G401 (cell line): ENCODE results near the gene CARM1. TPM values are rescaled to one million over a fixed set of nuclear protein-coding genes. Genes with fewer than 3 reads are reported as not detected.
A peak's percentile ranks its signal among the peaks of the same experiment; 100 is the strongest.

Experiments used
- DNase-seq: peaks from one replicate; pipeline ENCODE4 v3.0.0-alpha.2; 2015; ENCODE audit warnings: low spot score
- in situ Hi-C: cut with HindIII; loops from 2 replicates; pipeline ENCODE4 v1.10.0; 2016; ENCODE audit warnings: low sequenced_read_pairs, mixed read lengths
- total RNA-seq: library from RNA; depleted of rRNA; stranded (reverse); fragments of >200 nt; shearing (Covaris generic); gene quantifications from 2 replicates; pipeline ENCODE4 v1.2.3, GENCODE V29; 2014

Gene CARM1
- total RNA-seq, 1 experiment from 2014 or later = 41.8 TPM

DNA sequence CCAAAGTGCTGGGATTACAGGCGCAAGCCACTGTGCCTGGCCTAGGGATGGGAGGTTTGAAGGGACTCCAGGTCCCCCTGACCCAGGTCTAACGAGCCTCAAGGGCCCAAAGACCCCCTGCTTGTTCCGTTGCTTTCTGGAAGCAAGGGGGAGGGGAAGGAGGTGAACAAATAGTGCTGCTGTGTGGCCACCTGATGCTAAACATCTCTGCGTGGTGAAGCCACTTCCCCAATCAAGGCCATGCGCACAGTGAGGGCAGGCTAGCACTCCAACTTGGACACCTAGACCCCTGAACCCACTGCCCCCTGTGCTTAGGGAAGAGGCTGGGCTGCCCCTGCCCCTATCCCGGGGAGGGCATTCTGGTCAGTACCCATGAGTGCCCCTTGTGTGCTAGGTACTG lies 24.0 kb downstream of the CARM1 start:
- in situ Hi-C loops = no loop called here
- no peak for DNase-seq

DNA sequence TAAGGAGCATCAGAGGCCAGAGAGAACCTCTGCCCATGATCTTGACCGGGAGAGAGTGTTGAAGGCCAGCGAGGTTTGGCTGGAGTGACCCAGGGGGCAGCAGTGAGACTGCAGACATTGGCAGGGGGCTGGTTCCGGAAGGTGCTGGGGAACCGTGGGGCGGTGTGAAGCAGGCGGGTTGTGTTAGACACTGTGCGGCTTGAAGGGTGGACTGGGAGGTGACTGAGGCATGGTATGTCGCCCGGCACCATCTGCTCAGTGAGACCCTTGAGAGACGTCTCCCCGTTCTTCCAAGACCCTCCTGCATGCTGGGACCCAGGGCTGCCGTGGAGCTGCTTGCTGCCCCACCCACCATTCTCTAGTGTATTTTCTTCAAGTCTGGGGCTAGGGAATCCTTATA lies 24.6 kb downstream of the CARM1 start:
- no peak for DNase-seq
- in situ Hi-C loops = no loop called here

DNA sequence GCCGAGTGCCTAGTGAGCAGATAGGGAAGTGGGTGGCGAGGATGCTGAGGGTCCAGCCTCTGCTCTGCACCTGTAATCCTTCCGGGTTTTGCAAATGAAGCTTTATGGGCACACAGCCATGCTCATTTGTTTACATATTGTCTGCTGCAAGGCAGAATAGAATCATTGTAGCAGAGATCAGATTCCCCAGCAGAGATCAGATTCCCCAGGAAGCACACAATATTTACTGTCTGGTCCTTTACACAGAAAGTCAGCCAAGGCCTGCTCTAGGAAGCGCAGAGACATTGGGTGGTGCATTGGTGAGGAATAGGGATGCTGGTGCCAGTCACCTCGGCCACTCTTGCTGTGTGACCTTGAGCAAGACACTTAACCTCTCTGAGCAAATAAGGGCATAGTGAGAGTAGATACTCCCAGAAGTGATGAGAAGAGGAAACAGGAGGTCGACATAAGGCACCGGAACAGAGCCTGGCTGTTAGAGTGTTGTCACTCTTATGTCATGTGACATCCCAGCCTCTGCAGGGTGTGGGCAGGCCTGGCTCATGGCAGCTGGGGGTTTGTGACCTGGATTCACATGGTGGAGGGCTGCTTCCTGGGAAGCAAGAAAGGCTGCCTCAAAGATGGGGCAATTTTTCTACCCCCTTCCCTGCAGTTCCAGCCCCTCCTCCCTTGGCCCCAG lies 25.6 kb downstream of the CARM1 start:
- peak; percentile 69 for DNase-seq
- in situ Hi-C loops = no loop called here

DNA sequence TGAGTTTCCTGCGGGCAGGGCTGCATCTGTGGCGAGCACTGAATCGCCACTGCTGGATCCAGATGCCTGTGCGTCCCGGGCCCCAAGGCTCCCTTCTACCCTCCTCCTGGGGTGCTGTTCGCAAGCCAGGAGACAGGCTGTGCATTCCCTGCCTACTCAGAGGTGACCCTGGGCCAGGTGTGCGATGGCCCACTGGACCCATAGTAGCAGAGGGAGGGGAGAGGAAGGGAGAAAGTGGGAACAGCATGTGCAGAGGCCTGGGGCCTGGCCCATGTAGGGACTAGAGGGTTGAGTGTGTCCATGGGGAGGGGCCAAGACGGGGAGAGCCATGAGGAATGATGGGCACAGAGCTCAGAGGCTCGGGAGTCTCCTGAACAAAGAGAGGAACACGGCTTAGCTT lies 27.3 kb downstream of the CARM1 start:
- in situ Hi-C loops = no loop called here
- DNase-seq = no peak

DNA sequence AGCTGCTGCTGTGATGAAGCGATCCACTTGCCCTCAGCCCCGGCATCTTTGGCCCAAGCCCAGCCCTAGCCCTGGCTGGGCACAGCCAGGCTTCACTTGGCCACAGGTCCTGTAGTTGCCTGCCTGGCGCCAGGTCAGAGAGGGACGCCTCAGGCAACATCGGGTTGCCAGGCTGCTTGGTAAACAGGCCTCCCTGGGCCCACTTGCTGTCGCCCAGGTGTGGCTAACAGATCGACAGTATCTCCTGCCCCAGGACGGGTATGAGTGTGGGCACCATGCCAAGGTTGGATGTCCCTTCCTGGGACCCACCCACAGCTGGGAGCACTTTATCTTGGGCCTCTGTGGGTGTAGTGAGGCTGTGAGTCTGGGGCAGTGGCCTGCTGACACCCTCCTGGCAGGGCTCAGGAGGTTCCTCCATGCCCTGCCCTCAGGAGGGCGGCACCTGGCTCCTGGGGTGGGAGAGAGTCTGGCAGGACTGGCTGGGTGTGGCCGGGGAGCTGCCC lies 27.8 kb downstream of the CARM1 start:
- in situ Hi-C loops = no loop called here
- DNase-seq = peak; percentile 85

DNA sequence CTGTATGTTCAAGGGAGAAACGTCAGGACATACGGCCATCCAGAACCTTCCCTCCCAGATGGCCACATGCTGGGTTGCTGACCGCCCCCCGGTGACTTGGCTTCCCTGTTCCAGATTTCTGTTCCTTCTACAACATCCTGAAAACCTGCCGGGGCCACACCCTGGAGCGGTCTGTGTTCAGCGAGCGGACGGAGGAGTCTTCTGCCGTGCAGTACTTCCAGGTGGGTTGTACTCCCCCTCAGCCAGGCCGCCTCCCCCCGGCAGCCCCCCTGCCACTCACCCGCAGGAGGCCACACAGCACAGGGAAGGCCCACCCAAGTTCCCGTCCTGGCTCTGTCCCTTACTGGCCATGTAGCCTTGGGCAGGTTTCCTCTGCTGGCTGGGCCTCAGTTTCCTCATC lies 36.6 kb downstream of the CARM1 start:
- in situ Hi-C loops = no loop called here
- DNase-seq = no peak

DNA sequence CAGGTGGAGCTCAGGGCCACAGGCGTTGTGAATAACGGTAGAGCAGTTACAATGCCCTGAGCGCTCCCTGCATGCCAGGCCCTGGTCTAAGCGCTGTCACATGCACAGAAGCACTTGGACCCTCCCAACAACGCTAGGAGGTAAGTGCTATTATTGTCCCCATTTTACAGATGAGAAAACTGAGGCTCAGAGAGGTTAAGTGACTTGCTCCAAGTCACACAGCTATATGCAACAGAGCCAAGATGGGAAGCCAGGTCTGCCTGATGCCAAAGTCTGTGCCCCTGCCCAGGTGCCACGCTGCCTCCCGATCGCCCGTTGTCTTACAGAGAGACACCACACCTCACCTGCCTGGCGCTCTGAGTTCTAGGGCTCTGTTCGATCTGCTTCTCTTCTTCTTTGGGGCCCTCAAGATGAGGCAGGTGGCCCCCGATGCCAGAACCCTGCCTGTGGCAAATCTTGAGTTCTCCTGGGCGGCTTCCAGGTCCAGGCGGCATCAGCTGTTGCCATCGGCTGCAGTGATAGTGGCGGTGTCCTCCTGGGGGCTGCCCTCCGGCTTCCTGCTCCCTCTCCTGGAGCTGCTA lies 37.1 kb downstream of the CARM1 start:
- in situ Hi-C loops = no loop called here
- no peak for DNase-seq

DNA sequence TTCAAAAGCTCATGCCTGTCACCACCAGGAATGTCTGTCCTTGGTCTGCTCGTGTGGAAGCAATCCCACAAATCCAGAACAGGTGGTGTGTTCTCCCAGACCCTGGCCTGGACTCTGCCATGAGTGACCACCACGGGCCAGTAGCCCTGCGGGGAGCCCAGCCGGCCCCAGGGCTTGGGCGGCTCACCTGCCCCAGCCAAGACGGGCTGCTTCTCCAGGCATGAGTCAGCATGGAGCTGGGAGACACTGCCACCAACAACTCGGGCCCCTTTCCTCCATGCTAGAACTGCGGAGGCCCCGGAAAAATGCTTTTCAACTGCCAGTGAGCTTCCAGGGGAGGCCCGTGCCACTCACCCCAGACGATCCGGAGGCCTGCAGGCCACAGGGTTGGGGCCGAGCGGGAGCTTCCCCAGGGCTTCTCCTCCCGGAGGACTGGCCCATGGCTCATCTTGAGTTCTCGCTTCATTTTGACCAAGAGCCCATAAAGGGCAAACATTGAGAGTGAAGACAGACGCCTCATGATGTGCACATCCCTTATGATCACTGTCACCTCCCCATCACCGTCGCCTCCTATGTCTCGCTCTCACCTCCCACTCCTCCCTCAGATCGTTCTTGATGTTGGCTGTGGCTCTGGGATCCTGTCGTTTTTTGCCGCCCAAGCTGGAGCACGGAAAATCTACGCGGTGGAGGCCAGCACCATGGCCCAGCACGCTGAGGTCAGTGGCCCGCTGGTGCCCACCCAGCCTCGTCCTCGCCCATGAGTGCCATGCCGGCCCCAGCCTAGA lies 40.4 kb downstream of the CARM1 start:
- DNase-seq = peak; percentile 56
- in situ Hi-C loops = loop anchor here (10.0 kb wide), 1 partner anchor 133 kb away; no protein-coding TSS in a partner anchor

DNA sequence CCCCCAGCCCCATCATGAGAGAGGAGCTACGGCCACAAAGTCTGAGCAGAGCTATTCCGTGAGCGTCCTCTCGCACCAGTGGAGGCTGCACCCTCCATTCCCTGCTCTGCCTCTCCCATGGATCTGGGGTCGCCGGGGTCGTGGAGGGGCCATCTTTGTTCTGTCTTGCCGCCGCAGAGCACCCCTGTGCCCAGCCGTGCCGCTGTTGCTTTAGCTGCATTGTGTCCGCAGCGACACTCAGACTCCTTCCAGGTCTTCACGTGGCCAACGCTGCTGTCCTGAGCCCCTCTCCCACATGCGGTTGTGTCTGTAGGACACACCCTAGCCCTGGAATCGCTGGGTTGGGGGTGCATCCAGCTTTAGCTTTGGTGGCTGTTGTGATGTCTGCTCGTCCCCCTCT lies 41.3 kb downstream of the CARM1 start:
- no peak for DNase-seq

DNA sequence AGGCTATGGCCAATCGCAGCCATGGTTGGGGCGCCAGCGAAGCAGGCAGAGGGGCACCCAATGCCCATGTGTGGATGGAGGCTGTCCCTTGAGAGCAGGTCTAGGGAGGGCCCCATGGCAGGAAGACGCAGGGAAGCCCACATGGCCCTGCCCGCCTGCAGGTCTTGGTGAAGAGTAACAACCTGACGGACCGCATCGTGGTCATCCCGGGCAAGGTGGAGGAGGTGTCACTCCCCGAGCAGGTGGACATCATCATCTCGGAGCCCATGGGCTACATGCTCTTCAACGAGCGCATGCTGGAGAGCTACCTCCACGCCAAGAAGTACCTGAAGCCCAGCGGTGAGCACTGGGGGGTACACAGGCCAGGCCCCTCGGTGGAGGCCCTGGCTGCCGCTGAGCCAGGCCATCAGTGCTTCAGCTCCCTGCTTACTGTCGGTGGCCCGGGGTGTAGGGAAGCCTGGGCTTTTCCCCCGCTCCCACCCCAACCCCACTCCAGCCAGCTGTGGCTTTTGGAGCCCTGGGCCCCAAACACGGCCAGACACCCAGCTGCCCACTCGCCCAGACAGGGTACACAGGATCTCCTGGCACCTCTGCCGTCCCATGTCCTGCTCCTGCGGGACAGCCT lies 42.5 kb downstream of the CARM1 start:
- in situ Hi-C loops = loop anchor here (10.0 kb wide), 1 partner anchor 131 kb away; no protein-coding TSS in a partner anchor

More for the DNA sequence above, 41.3 kb downstream of the CARM1 start:
- in situ Hi-C loops = loop anchor here (10.0 kb wide), 1 partner anchor 132 kb away; no protein-coding TSS in a partner anchor

DNA sequence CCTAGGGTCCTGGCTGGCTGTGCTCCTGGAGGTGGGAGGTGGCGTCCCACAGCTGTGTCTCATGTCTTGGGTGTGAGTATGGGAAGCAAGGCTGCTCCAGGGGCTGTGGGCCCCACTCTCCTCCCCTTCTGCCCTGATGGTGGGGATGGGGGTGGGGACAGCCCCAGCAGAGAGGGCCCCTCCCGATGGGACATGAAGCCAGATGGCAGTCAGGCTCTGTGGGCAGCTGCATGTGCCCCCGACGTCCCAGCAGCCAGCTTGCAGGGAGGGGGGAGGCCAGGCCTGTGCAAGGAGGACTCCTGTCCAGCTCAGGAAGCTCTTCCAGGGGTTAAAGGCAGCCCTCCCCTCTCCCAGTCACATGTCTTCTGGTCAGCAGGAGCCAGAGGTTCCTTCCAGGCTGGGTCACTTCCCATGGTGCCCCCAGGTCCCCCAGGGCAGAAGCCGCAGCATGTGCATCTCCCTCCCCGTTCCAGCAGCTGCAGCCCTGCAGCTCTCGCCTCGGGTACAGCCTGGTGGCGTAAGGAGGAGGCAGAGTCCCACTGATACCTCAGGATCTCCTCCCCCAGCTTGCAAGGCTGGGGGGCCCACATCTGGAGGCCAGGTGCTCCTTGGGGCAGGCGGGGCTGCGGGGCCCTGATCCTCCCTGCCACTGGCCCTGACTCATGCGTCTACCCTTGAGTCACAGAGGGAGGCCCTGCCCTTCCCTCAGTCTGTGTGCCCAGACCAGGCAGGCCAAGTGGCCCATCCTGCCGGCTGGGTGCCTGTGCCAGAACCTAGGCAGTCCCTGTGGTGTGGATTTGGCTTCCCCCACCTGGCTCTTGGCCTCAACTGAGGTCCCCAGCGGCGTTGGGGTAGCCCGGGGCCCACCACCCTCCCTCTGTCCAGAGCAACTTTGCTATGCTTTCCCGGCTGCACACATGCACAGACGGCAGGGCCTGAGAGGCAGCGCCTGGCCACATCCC lies 44.1 kb downstream of the CARM1 start:
- no peak for DNase-seq
- in situ Hi-C loops = loop anchor here (10.0 kb wide), 1 partner anchor 129 kb away; no protein-coding TSS in a partner anchor

More for the DNA sequence above, 42.5 kb downstream of the CARM1 start:
- DNase-seq = no peak

DNA sequence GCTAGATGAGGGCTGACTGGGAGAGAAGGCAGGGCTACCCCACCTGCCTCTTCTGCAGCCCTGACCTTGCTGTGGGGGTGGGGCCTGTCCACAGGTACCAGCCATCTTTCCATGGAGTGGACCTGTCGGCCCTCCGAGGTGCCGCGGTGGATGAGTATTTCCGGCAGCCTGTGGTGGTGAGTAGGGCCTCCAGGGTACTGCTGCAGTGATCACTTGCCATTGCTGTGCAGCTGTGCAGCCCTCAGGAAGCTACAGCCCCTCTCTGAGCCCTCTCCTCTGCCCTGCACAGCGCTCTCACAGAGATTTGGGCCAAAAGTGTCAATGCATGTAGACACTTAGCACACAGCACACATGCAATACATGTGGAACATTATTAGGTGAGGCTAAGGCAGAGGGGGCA lies 45.2 kb downstream of the CARM1 start:
- in situ Hi-C loops = loop anchor here (10.0 kb wide), 1 partner anchor 128 kb away; no protein-coding TSS in a partner anchor
- DNase-seq = no peak

DNA sequence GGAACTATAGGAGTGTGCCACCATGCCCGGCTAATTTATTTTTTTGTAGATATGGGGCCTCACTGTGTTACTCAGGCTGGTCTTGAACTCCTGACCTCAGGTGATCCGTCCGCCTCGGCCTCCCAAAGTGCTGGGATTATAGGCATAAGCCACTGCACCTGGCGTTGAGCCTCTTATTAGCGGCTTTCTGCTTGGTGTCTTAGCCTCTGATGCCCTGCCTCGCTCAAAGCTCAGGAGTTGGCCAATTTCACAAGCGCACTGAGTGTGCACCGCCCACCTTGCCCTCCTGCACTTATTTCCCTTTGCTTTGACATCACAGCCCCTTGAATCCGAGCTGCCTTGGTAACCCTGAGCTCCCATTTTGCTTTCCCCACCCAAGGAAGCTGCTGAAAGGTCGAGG lies 47.0 kb downstream of the CARM1 start:
- DNase-seq = no peak
- in situ Hi-C loops = loop anchor here (10.0 kb wide), 1 partner anchor 126 kb away; no protein-coding TSS in a partner anchor

DNA sequence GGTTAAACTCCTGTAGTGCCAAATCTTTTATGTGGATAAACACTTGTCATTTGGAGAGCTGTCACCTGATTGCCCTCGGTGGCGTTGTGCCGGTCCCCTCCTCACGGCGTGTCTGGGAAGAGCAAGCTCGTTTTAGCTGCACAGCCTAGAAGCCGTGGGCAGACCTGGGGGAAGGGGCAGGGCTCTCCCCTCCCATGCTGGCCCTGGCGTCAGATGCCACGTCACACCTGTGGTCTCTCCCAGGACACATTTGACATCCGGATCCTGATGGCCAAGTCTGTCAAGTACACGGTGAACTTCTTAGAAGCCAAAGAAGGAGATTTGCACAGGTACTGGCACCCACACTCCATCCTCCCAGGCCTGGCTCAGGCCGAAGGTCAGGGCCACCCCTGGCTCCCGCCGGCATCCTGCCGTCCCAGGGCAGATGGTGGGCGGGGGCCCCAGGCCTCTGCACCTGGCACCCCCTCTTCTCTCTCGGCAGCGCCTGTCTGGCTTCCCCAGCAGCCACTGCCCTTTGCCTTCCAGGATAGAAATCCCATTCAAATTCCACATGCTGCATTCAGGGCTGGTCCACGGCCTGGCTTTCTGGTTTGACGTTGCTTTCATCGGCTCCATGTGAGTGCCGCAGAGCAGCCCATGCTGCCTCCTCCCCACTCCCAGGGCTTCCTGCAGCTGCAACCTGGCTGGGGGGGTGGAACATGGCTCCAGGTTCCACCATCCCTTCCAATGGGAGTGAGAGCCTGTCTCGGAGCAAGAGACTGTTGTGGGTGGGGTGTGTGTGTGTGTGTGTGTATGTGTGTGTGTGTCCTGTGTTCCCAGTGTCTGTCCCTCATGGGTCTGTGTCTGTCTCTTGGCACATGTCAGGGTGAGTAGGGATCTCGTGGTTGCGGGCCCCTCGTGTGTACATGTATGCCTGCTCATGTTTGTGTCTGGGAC lies 48.3 kb downstream of the CARM1 start:
- in situ Hi-C loops = loop anchor here (10.0 kb wide), 1 partner anchor 125 kb away; no protein-coding TSS in a partner anchor

DNA sequence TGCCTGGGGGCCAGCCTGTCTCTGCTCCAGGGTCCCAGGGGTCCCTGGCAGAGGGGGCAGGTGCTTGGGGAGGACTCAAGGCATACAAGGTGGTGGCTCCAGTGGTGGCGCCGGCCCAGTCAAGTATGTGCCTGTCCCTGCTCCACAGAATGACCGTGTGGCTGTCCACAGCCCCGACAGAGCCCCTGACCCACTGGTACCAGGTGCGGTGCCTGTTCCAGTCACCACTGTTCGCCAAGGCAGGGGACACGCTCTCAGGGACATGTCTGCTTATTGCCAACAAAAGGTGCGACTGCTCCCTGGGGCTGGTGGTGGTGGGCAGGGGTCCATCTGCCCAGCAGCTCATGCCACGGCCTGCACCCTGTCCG lies 48.9 kb downstream of the CARM1 start:
- in situ Hi-C loops = no loop called here
- DNase-seq = no peak

More for the DNA sequence above, 48.3 kb downstream of the CARM1 start:
- DNase-seq = no peak

DNA sequence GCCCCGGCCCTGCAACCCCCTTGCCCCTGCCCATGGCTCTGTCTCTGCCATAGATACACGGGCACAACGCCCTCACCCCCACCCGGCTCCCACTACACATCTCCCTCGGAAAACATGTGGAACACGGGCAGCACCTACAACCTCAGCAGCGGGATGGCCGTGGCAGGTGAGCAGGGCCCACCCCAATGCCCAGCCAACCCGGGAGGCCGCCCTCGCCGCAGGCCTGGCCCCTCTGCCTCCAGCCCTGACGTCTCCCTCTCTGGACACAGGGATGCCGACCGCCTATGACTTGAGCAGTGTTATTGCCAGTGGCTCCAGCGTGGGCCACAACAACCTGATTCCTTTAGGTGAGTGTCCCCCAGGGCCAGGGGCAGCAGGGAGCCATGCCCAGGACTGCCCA lies 49.4 kb downstream of the CARM1 start:
- DNase-seq = no peak
- in situ Hi-C loops = no loop called here

DNA sequence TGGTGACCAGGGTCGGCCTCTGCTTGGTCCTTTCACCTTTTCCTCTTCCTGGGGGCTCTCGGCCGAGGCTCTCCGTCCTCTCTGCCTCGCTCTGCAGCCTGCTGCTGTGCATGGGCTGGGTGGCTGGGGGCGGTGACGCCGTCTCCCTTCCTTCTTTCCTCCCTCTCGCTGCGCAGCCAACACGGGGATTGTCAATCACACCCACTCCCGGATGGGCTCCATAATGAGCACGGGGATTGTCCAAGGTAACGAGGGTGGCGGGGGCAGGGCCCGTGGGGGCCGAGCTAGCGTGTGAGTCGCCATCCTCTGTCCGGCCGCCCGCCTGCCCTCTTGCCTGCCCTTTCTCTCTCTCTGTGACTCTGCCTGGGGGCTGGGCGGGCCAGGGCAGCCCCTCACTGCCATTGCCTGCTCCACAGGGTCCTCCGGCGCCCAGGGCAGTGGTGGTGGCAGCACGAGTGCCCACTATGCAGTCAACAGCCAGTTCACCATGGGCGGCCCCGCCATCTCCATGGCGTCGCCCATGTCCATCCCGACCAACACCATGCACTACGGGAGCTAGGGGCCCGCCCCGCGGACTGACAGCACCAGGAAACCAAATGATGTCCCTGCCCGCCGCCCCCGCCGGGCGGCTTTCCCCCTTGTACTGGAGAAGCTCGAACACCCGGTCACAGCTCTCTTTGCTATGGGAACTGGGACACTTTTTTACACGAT lies 50.0 kb downstream of the CARM1 start:
- in situ Hi-C loops = no loop called here
- DNase-seq = no peak
